HG02938 (cell line): Measurements from ENCODE around the gene RIPK1.
"Not testable (repeated sequence)": the region's sequence is repeated elsewhere in the genome, so short reads cannot be mapped to it uniquely, and the experiment has no call there.

ENCODE experiments used
- ATAC-seq: cut with Tn5 transposase; IDR thresholded peaks from one replicate; pipeline ENCODE4 v1.9.1; 2021; ENCODE audit warnings: mild to moderate bottlenecking, moderate library complexity; ENCODE audit not compliant: unreplicated experiment

The RIPK1 gene

GRCh38 chr6:3068329-3069214 lies at the start of gene RIPK1:
Gene RIPK1 (plus strand): TSS chr6:3068494. CDS start chr6:3076824, 8,330 bp downstream.
- peak; percentile 78 for ATAC-seq

- no peak for ATAC-seq
Observed at GRCh38 chr6:3019065-3019464, 49.2 kb upstream of the RIPK1 start.

GRCh38 chr6:3019749-3020320 lies 48.5 kb upstream of the RIPK1 start:
- ATAC-seq = no peak

- not testable (repeated sequence) for ATAC-seq
Observed at GRCh38 chr6:3020976-3021598, 47.2 kb upstream of the RIPK1 start.

GRCh38 chr6:3022765-3023662 lies 45.3 kb upstream of the RIPK1 start:
- peak; percentile 1 for ATAC-seq

- peak; percentile 73 for ATAC-seq
Observed at GRCh38 chr6:3023663-3024483, 44.4 kb upstream of the RIPK1 start.

GRCh38 chr6:3026791-3027626 lies 41.3 kb upstream of the RIPK1 start:
- ATAC-seq = peak; percentile 74

GRCh38 chr6:3028156-3028555 lies 40.1 kb upstream of the RIPK1 start:
- not testable (repeated sequence) for ATAC-seq

- ATAC-seq = no peak
Observed at GRCh38 chr6:3031857-3032640, 36.2 kb upstream of the RIPK1 start.

GRCh38 chr6:3032986-3033385 lies 35.3 kb upstream of the RIPK1 start:
- ATAC-seq = no peak

- ATAC-seq = no peak
Observed at GRCh38 chr6:3033652-3034051, 34.6 kb upstream of the RIPK1 start.

- no peak for ATAC-seq
Observed at GRCh38 chr6:3035397-3035796, 32.9 kb upstream of the RIPK1 start.

- ATAC-seq = no peak
Observed at GRCh38 chr6:3036861-3037637, 31.2 kb upstream of the RIPK1 start.

GRCh38 chr6:3037638-3038365 lies 30.5 kb upstream of the RIPK1 start:
- ATAC-seq = no peak

GRCh38 chr6:3039384-3039783 lies 28.9 kb upstream of the RIPK1 start:
- no peak for ATAC-seq

- no peak for ATAC-seq
Observed at GRCh38 chr6:3041147-3041546, 27.1 kb upstream of the RIPK1 start.

- ATAC-seq = no peak
Observed at GRCh38 chr6:3041606-3042005, 26.7 kb upstream of the RIPK1 start.
